Vein endothelial cell (primary cell): ENCODE data around the gene PALM. TPM values are rescaled to one million over a fixed set of nuclear protein-coding genes. Genes with fewer than 3 reads are reported as not detected.

Experiments
- total RNA-seq: library from RNA; depleted of rRNA; stranded (reverse); fragments of >200 nt; gene quantifications from 2 replicates; pipeline ENCODE4 v1.2.3, GENCODE V29; 2012

Gene PALM, protein sequence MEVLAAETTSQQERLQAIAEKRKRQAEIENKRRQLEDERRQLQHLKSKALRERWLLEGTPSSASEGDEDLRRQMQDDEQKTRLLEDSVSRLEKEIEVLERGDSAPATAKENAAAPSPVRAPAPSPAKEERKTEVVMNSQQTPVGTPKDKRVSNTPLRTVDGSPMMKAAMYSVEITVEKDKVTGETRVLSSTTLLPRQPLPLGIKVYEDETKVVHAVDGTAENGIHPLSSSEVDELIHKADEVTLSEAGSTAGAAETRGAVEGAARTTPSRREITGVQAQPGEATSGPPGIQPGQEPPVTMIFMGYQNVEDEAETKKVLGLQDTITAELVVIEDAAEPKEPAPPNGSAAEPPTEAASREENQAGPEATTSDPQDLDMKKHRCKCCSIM
- 21.7 and 73.5 TPM in 2 replicates for total RNA-seq

DNA sequence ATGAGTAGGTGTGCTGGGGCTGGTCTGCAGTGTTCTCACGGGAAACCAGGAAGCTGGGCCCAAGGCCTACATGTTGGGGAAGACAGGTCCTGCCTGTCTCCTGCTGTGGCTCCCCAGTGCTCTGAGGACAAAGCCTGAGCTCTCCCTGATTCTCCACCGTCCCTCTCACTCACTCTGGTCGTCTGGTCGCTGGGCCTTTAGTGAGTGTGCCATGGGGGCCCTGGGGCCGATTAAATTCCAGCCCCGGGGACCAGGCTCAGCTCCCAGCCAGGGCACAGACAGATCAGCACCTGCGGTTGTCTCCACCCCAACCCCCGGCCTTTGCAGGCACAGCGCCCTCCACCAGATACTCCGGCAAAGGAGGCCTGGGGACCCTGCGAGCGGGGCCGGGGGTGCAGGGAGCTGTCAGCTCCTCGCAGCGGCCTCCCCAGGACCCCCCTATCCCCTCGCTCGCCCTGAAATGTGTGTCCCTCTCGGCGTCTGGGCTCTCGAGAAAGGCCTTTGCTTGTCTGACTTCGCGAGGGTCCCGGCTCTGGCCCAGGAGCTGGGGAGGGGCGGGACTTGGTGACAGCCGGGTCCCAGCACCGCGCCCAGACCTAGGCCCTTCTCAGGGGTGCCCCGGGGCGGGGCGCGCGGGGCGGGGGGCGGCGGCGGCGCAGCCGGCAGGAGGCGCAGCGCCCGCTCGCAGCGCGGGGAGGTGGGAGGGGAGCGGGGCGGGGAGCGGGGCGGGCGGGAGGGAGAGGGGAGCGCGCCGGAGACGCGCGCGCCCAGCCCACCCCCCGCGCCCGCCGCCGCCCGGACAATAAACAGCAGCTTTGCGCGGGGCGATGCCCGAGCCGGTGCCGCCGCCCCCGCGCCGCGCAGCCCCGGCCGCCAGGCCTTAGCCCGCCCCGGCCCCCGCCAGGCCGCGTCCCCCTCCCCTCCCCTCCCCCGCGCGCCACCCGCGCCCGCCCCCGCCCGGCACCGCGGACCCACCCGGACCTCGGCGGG, at the start of gene PALM:
Gene PALM (plus strand): TSS at position 782 of the 990 bp plus-strand sequence. CDS start 212 bp downstream, outside the sequence.

DNA sequence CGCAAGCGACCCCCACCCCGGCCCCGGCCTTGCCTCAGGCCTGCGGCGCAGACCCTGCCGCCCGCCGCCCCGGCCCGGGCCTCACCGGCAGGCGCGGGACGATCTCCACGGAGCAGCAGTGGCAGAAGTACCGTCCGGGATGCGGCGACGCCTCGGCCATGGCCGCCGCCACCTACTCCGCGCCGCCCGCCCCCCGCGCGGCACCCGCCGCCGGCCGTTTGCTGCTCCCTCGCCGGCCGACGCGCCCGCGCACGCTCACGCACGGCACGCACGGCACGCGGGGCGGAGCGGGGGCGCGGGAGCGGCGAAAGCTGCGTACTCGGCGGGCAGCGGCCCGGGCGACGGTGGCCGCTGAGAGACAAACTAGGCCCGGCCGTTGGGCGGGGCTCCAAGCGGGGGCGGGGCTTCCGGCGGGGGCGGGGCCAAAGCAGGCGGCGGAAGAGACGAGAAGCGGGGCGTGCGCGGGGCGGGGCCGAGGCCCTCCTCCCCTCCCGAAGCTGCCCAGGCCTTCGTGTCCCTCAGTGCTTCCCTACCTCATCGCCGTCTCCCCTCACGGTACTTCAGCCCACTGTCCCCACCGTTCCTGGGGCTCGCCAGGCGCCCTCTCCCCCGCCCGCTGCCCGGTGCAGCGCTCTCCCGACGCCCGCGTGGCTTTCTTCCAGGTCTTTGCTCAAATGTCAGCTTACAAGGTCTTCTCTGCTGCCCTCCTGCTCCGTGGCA, 45.6 kb upstream of the PALM start, which contains the start of gene RNF126:
Gene RNF126 (minus strand): TSS at position 253 of the 720 bp plus-strand sequence. CDS start 93 bp downstream, at position 160.

DNA sequence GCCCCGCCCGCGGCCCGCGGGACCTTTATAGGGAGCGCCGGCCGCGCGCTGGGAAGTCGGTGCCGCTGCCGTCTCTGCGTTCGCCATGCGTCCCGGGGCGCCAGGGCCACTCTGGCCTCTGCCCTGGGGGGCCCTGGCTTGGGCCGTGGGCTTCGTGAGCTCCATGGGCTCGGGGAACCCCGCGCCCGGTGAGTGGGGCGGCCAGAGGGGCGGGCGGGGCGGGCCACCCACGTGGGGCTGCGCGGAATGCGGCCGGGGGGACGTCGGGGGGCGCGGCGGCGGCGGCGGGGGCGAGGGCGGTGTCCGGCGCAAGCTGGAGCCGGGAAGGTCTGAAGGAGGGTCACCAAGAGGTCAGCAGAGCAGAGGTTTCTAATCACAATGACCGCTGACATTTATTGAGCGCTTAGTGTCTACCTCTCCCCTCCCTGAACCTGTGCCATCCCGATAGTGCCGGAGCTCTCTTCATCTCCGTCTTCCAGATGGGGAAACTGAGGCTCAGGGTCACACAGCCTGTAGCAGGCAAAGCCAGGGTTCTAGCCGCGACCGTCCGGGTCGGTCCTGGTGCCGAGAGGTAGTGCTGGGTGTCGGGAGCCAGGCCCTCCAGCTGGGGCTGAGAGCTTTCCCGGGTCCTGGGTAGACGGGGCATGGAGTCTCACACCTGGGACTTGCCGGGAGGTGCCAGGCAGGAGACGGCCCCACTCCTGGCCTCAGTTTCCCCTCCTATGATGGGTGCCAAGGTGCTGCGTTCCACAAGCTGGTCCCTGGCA, 32.2 kb upstream of the PALM start, which contains the start of gene FSTL3:
Gene FSTL3 (plus strand): TSS at position 54 of the 767 bp plus-strand sequence. CDS start 32 bp downstream, at position 86.

DNA sequence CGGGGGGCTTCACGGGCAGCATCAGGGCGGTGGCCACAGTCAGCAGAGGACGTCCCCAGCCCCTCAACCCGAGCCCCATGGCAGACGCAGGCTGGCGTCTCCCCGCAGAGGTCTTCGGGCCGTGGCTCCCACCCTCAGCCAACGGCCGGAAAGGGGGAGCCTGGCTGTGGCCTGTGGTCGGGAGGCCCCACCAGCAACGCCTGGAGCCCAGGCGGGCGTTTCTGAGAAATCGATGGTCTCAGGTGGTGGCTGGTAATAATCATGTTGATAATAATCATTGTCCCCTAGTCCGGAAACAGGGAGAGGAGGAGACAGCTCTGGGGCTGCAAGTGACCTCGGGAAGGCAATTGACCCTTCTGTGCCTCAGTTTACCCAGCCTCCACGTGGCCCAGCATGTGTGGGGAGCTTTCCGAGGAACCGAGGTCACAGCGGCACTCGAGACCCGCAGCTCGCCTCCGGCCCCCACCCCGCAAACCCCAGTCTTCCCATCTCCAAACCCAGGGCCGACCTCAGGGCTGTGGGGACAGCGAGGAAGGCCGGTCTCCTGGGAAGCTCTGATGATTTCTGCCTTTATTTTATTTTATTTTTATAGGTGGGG, 13.3 kb upstream of the PALM start, which contains the start of gene PRSS57:
Gene PRSS57 (minus strand): TSS at position 101 of the 598 bp plus-strand sequence. CDS start 22 bp downstream, at position 79.

DNA sequence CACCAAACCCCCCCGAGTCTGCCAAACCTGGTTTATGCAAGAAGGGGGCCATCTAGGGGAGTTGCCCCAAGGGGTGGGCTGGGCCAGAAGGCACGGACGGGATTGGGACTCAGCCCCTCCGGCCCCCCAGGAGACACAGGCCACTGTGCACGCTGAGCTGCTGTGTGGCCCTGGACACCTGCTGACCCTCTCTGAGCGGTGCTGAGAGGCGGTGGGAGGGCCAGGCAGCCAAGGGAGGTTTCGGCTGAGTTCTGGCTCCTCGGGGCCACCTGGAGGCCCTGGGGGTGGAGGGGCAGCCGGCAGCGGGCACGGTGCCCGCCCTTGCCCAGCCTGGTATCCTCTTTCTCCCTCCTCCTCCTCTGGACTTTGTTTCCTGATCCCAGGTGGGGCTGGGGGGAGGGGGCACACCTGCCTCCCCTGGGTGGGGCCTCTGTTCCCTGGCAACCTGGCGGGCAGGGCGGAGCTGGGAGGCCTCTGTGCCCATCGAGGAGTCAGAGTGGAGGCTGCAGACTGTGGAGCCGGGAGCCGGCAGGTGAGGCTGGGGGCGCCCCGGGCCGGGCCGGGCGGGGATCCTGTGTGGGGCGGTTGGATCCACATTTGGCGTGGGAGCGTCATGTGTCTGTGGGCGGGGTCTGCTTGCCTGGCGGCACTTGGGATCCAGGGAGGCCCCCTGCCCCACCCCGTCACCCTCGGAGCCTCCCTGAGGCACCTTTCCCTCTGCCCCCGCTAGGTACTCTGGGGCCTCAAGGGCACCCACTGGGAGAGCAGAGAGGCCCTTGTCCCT, 42.1 kb downstream of the PALM start, which contains the start of gene MISP:
Gene MISP (plus strand): TSS at position 473 of the 784 bp plus-strand sequence. CDS start 5,835 bp downstream, outside the sequence.

DNA sequence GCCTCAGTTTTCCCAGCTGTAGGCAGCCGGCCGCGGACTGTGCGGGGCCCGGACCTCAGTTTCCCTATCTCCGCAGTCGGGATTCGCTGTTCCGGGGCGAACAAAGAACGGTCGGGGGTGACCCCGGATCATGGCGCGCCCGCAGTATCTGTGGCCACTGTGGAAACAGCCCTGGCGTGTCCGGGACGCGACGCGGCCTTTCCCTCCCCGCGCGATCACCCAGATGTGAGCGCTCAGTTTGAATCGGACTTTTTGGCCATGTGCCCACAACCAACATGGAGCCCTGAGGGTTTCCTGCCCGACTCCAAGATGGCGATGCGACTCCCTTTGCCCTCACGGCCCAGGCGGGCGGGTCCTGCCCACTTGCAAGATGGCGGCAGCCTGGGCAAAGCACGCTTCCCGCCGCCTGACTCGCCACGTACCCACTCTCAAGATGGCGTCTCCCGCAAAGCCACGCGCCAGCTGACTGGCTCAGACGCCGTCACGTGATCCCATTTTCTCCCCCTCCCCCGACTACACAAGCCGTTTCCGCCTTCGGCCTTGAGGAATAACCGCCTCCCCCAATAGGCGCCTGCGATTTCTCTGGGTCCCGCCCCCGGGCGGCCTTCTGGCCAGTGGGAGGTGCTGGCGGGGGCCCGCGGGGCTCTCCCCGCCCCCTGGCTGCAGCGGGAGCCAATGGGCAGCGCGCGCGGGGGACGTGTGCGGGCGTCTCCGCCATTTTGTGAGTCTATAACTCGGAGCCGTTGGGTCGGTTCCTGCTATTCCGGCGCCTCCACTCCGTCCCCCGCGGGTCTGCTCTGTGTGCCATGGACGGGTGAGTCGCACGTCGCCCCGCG, 88.2 kb downstream of the PALM start, which contains the start of gene PTBP1:
Gene PTBP1 (plus strand): TSS at position 761 of the 836 bp plus-strand sequence. CDS start 46 bp downstream, at position 807.

Other genes starting within 250 kb of the PALM start
- gene SHC2, start 247.9 kb upstream of the PALM start, total RNA-seq: 12.8 and 15.4 TPM in 2 replicates
- under 0.01 and 0.10 TPM in 2 replicates for gene MADCAM1, start 212.4 kb upstream of the PALM start, total RNA-seq
- gene TPGS1, start 201.4 kb upstream of the PALM start, total RNA-seq: 36.1 and 56.8 TPM in 2 replicates
- gene CDC34, start 177.2 kb upstream of the PALM start, total RNA-seq: 64.6 and 93.1 TPM in 2 replicates
- not detected in 2 replicates for gene GZMM, start 164.9 kb upstream of the PALM start, total RNA-seq
- 421 and 479 TPM in 2 replicates for gene BSG, start 136.3 kb upstream of the PALM start, total RNA-seq
- gene HCN2, start 119.1 kb upstream of the PALM start, total RNA-seq: 1.2 and 1.6 TPM in 2 replicates
- gene POLRMT, start 75.4 kb upstream of the PALM start, total RNA-seq: 32.5 and 36.9 TPM in 2 replicates
- gene FGF22, start 69.1 kb upstream of the PALM start, total RNA-seq: not detected in 2 replicates
- 64.5 and 69.2 TPM in 2 replicates for gene RNF126, start 45.7 kb upstream of the PALM start, total RNA-seq
- 8.4 and 32.3 TPM in 2 replicates for gene FSTL3, start 32.5 kb upstream of the PALM start, total RNA-seq
- gene PRSS57, start 13.5 kb upstream of the PALM start, total RNA-seq: 0.33 TPM in 1 of 2 replicates, not detected in the other
- gene MISP, start 42.2 kb downstream of the PALM start, total RNA-seq: not detected in 2 replicates
- 242 and 257 TPM in 2 replicates for gene PTBP1, start 88.5 kb downstream of the PALM start, total RNA-seq
- gene PLPPR3, start 113.0 kb downstream of the PALM start, total RNA-seq: 0.48 and 1.3 TPM in 2 replicates
- not detected in 2 replicates for gene AZU1, start 118.9 kb downstream of the PALM start, total RNA-seq
- not detected in 2 replicates for gene PRTN3, start 132.1 kb downstream of the PALM start, total RNA-seq
- gene ELANE, start 143.4 kb downstream of the PALM start, total RNA-seq: not detected in 2 replicates
- 0.38 and 0.65 TPM in 2 replicates for gene CFD, start 150.7 kb downstream of the PALM start, total RNA-seq
- gene MED16, start 184.3 kb downstream of the PALM start, total RNA-seq: 30.2 and 32.3 TPM in 2 replicates
- not detected in 2 replicates for gene RNU6-9, start 184.5 kb downstream of the PALM start, total RNA-seq
- gene R3HDM4, start 204.3 kb downstream of the PALM start, total RNA-seq: 47.7 and 60.4 TPM in 2 replicates
- not detected in 2 replicates for gene KISS1R, start 208.4 kb downstream of the PALM start, total RNA-seq
- 8.2 and 14.5 TPM in 2 replicates for gene ARID3A, start 217.1 kb downstream of the PALM start, total RNA-seq